Skeletal muscle tissue (tissue), 4 donors: Measurements from ENCODE around the gene DLGAP4. TPM values are rescaled to one million over a fixed set of nuclear protein-coding genes. Genes with fewer than 3 reads are reported as not detected.
"Not testable (repeated sequence)": the region's sequence is repeated elsewhere in the genome, so short reads cannot be mapped to it uniquely, and the experiment has no call there.

Experiments
- H3K27ac ChIP-seq: one replicate; pipeline ENCODE4 v1.7.0; 2013; ENCODE audit warnings: mild to moderate bottlenecking, low read depth, low read length, inconsistent platforms
- H3K27me3 ChIP-seq, 3 donors: one replicate each; pipeline ENCODE4 v1.7.0; 2013; ENCODE audit warnings: low read length in 3 of 3; ENCODE audit not compliant: control insufficient read depth in 3 of 3, insufficient read depth in 3 of 3
- H3K36me3 ChIP-seq, 3 donors: one replicate each; pipeline ENCODE4 v1.7.0; 2013; ENCODE audit warnings: low read length in 3 of 3; ENCODE audit not compliant: control insufficient read depth in 3 of 3, insufficient read depth in 3 of 3
- H3K4me1 ChIP-seq, 3 donors: one replicate each; pipeline ENCODE4 v1.7.0; 2013; ENCODE audit warnings: low read length in 3 of 3, mild to moderate bottlenecking in 3 of 3; ENCODE audit not compliant: control insufficient read depth in 3 of 3, insufficient read depth in 3 of 3
- H3K4me3 ChIP-seq, 3 donors: one replicate each; pipeline ENCODE4 v1.7.0; 2013; ENCODE audit warnings: low read length in 3 of 3
- H3K9ac ChIP-seq, 3 donors: one replicate each; pipeline ENCODE4 v1.7.0; 2013; ENCODE audit warnings: low read length in 3 of 3, mild to moderate bottlenecking in 3 of 3, moderate library complexity in 2 of 3, low read depth in 1 of 3
- H3K9me3 ChIP-seq, 3 donors: one replicate each; pipeline ENCODE4 v1.7.0; 2013; ENCODE audit warnings: low read length in 3 of 3; ENCODE audit not compliant: control insufficient read depth in 3 of 3
- total RNA-seq: library from RNA; depleted of rRNA; stranded (reverse); fragments of >200 nt; gene quantifications from one replicate; pipeline ENCODE4 v1.2.3, GENCODE V29; 2014
- donor health status: Osteomylitis.

Gene DLGAP4
- total RNA-seq, 1 donor from 2014 or later = 6.8 TPM

- Histone ChIP-seq H3K9ac (no peak overlapping the region), H3K27me3 (peaks cover 12 to 44% (median 31%) of the 10 kb centered on the region in 3 donors), H3K27ac (no peak overlapping the region), H3K4me3 (no peak overlapping the region), H3K36me3 (no peaks in the 10 kb centered on the region), H3K9me3 (peaks cover 0 to 2% (median 0%) of the 10 kb centered on the region in 3 donors), H3K4me1 (no peaks in the 10 kb centered on the region)
Observed at GRCh38 chr20:36378686-36379085, 72.5 kb downstream of the DLGAP4 start.

- not testable (repeated sequence) for H3K9me3 ChIP-seq, H3K4me1 ChIP-seq, H3K9ac ChIP-seq, H3K4me3 ChIP-seq, H3K36me3 ChIP-seq, H3K27ac ChIP-seq
- H3K27me3 ChIP-seq = peaks cover 12 to 36% (median 24%) of the 10 kb centered on the region in 3 donors
Observed at GRCh38 chr20:36379914-36380313, 73.8 kb downstream of the DLGAP4 start.

GRCh38 chr20:36384022-36384619, 78.0 kb downstream of the DLGAP4 start:
- H3K36me3 ChIP-seq = no peaks in the 10 kb centered on the region
- H3K9me3 ChIP-seq = peaks cover 0 to 2% (median 0%) of the 10 kb centered on the region in 3 donors
- no peak overlapping the region for H3K4me3 ChIP-seq
- no peak overlapping the region for H3K9ac ChIP-seq
- H3K27ac ChIP-seq = no peak overlapping the region
- no peaks in the 10 kb centered on the region for H3K4me1 ChIP-seq
- peaks cover 2 to 20% (median 5%) of the 10 kb centered on the region in 3 donors for H3K27me3 ChIP-seq

- Histone ChIP-seq H3K9me3 (peaks cover 0 to 2% (median 0%) of the 10 kb centered on the region in 3 donors), H3K9ac (no peak overlapping the region), H3K4me3 (no peak overlapping the region), H3K36me3 (no peaks in the 10 kb centered on the region), H3K27ac (no peak overlapping the region), H3K27me3 (peaks cover 4 to 16% (median 9%) of the 10 kb centered on the region in 3 donors), H3K4me1 (no peaks in the 10 kb centered on the region)
Observed at GRCh38 chr20:36385503-36385902, 79.4 kb downstream of the DLGAP4 start.

- peaks cover 0 to 2% (median 0%) of the 10 kb centered on the region in 3 donors for H3K9me3 ChIP-seq
- H3K36me3 ChIP-seq = no peaks in the 10 kb centered on the region
- no peaks in the 10 kb centered on the region for H3K4me1 ChIP-seq
- H3K9ac ChIP-seq = no peak overlapping the region
- peaks cover 4 to 23% (median 13%) of the 10 kb centered on the region in 3 donors for H3K27me3 ChIP-seq
- no peak overlapping the region for H3K27ac ChIP-seq
- no peak overlapping the region for H3K4me3 ChIP-seq
Observed at GRCh38 chr20:36386236-36386635, 80.1 kb downstream of the DLGAP4 start.

- no peaks in the 10 kb centered on the region for H3K9me3 ChIP-seq
- H3K4me1 ChIP-seq = no peaks in the 10 kb centered on the region
- peaks cover 4 to 24% (median 13%) of the 10 kb centered on the region in 3 donors for H3K27me3 ChIP-seq
- no peaks in the 10 kb centered on the region for H3K36me3 ChIP-seq
- H3K27ac ChIP-seq = no peak overlapping the region
- H3K9ac ChIP-seq = no peak overlapping the region
- H3K4me3 ChIP-seq = no peak overlapping the region
Observed at GRCh38 chr20:36390269-36390668, 84.1 kb downstream of the DLGAP4 start.

- Histone ChIP-seq H3K9ac (no peak overlapping the region), H3K36me3 (no peaks in the 10 kb centered on the region), H3K9me3 (no peaks in the 10 kb centered on the region), H3K27ac (no peak overlapping the region), H3K4me3 (no peak overlapping the region), H3K4me1 (no peaks in the 10 kb centered on the region), H3K27me3 (peaks cover 4 to 20% (median 13%) of the 10 kb centered on the region in 3 donors)
Observed at GRCh38 chr20:36390719-36391415, 84.7 kb downstream of the DLGAP4 start.

GRCh38 chr20:36391456-36391855, 85.3 kb downstream of the DLGAP4 start:
- Histone ChIP-seq H3K9ac (no peak overlapping the region), H3K36me3 (no peaks in the 10 kb centered on the region), H3K27ac (no peak overlapping the region), H3K27me3 (peaks cover 4 to 20% (median 15%) of the 10 kb centered on the region in 3 donors), H3K9me3 (no peaks in the 10 kb centered on the region), H3K4me1 (no peaks in the 10 kb centered on the region), H3K4me3 (no peak overlapping the region)

- H3K4me3 ChIP-seq = no peak overlapping the region
- H3K27ac ChIP-seq = no peak overlapping the region
- no peak overlapping the region for H3K9ac ChIP-seq
- H3K9me3 ChIP-seq = no peaks in the 10 kb centered on the region
- H3K4me1 ChIP-seq = no peaks in the 10 kb centered on the region
- no peaks in the 10 kb centered on the region for H3K36me3 ChIP-seq
- peaks cover 4 to 20% (median 16%) of the 10 kb centered on the region in 3 donors for H3K27me3 ChIP-seq
Observed at GRCh38 chr20:36391955-36392354, 85.8 kb downstream of the DLGAP4 start.

- Histone ChIP-seq H3K9ac (no peak overlapping the region), H3K36me3 (no peaks in the 10 kb centered on the region), H3K4me3 (no peak overlapping the region), H3K27ac (no peak overlapping the region), H3K9me3 (no peaks in the 10 kb centered on the region), H3K4me1 (no peaks in the 10 kb centered on the region), H3K27me3 (peaks cover 4 to 23% (median 16%) of the 10 kb centered on the region in 3 donors)
Observed at GRCh38 chr20:36392989-36393388, 86.8 kb downstream of the DLGAP4 start.
